Body of pancreas (tissue), 4 donors: ENCODE measurements around the gene ATXN10.

Experiments used
- CTCF ChIP-seq, 7 experiments: fragments of 450-650 bp in 4 of 7; fragments of 200-600 bp in 3 of 7; sonication (generic) in 3 of 7; IDR thresholded peaks; one replicate each; pipeline ENCODE4 v1.5.1; 2016 to 2019; ENCODE audit warnings: antibody characterized with exemption in 7 of 7
- POLR2A ChIP-seq, 3 donors: fragments of 450-650 bp; IDR thresholded peaks; one replicate each; pipeline ENCODE4 v1.6.1; 2016; ENCODE audit warnings: antibody characterized with exemption in 3 of 3, mild to moderate bottlenecking in 2 of 3

- no peak for TF ChIP-seq CTCF (IDR thresholded peaks at IDR 0.05)
- TF ChIP-seq POLR2A (IDR thresholded peaks at IDR 0.05) = no peak
These were observed 160.5 kb downstream of the ATXN10 start for GRCh38 chr22:45832180-45832579.
